ENCODE results near the gene MCHR1.

The MCHR1 gene

GRCh38 chr22:40728731-40729189, 49.5 kb downstream of the MCHR1 start:
- DNase-seq, result no peak

- DNase-seq, result no peak
These were observed 50.0 kb downstream of the MCHR1 start for GRCh38 chr22:40729284-40729683.
